ENCODE results near the gene ZNF675. TPM values are rescaled to one million over a fixed set of nuclear protein-coding genes. Genes with fewer than 3 reads are reported as not detected.

ZNF675 gene
- total RNA-seq (2014; rRNA removed; shearing (Covaris generic)), result 19.9 and 26.1 TPM in 2 replicates

DNA sequence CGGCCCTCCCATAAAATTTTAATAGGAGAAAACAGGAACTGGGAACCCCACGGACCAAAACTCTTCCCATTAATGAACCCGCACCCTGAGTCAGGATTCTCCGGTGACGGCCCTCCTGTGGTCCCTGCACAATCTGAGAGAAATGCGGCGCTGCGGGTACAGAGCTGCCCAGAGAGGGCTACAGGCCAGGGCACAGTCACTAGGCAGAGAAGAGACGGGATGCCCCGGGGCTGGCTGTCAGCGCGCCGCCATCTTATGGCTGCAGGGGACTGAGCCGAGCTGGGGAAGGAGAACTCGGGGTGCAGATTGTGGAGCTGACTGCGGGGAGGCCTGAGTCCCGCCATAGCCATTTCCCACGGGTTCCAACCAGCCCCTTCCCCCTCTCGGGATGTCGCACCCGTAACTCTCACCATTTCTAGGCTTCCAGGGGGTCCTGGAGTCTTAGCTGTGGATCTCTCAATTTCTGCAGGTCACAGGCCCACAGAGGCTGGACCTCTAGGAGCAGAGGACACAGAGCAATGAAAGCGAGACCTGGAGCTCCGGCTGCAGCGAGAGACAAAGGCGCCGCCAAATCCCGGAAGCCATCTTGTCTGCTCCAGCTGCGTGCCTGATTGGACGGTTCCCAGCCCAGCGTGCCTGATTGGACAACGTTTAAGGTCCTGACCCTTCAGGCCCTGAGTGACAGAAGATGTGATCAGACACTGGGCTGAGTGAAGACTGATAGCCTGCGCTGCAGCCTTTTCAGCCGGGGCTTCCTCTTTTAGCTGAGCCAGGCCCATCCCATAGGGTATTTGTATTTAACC lies at the start of gene ZNF675:
Gene ZNF675 (minus strand): TSS at position 592 of the 803 bp plus-strand sequence. CDS start 179 bp downstream, at position 413.

Other genes starting within 250 kb of the ZNF675 start
- 1.7 and 1.9 TPM in 2 replicates for gene ZNF681, start 71.7 kb upstream of the ZNF675 start, total RNA-seq (2014; rRNA removed; shearing (Covaris generic))
- 17.3 and 20.1 TPM in 2 replicates for gene ZNF726, start 227.7 kb upstream of the ZNF675 start, total RNA-seq (2014; rRNA removed; shearing (Covaris generic))

Measured in A375 (cell line).